ENCODE data around the gene PLA2G6. TPM values are rescaled to one million over a fixed set of nuclear protein-coding genes. Genes with fewer than 3 reads are reported as not detected.
A peak's percentile ranks its signal among the peaks of the same experiment; 100 is the strongest.

PLA2G6 gene
- total RNA-seq, 1 experiment from 2014 or later: 1.0 TPM

DNA sequence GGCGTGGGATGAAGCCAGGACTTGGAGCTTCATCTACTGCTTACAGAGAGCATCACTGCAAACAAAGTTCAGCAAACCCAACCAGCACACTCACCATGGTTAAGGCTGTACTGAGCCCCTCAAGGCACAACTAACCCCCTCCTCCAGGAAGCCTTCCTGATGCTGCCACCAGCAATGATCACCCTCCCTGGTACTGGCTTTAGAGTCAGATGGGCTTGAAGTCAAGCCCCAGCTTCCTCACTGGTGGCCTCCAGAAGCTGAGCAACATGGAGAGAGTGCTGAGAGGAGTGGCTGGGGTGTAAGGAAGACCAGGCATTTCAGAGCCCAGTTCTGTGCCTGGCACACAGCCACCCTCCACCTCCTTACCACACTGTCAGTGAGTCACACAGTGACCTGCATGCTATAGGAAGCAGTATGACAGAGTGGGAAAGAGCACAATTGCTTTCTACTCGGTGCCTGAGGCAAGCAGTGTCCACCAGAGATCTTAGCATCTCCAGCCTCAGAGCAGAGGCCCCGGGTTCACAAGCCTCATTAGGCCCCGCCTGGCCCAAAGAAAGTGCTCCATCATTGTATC lies 46.4 kb downstream of the PLA2G6 start:
- peak; percentile 74 to 87 for DNase-seq (ENCODE audit: low read depth in 1 of 2, low spot score in 2 of 2)
- Histone ChIP-seq H3K4me3 (no peak overlapping the region), H3K27ac (no peak overlapping the region), H3K4me1 (replicated peaks) (peaks cover 18% of the 10 kb centered on the region), H3K36me3 (no peaks in the 10 kb centered on the region), H3K9me3 (replicated peaks) (no peaks in the 10 kb centered on the region), H3K27me3 (replicated peaks) (no peaks in the 10 kb centered on the region)

DNA sequence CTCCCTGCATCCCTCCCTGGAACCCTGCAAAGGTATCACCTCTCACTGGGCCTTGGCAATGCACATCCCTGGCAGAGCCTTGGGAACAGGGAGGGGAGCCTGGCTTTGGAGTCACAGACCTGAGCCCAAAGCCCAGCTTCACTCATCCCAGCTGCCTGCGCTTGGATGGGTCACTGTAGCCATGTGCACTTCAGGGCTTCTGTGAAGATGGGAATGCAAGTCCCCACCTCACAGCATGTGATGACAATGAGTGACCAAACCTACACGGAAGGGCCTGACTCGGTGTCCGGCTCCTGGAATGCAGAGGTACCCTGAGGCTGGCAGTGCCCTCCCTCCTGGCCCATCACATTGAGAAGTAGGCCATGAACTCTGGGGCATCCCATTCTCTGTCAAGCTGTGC lies 48.3 kb downstream of the PLA2G6 start:
- H3K36me3 ChIP-seq: no peaks in the 10 kb centered on the region
- no peak overlapping the region for H3K4me3 ChIP-seq
- peaks cover 18% of the 10 kb centered on the region for H3K4me1 ChIP-seq (replicated peaks)
- no peaks in the 10 kb centered on the region for H3K9me3 ChIP-seq (replicated peaks)
- DNase-seq (ENCODE audit: low read depth in 1 of 2, low spot score in 2 of 2): no peak
- no peak overlapping the region for H3K27ac ChIP-seq
- no peaks in the 10 kb centered on the region for H3K27me3 ChIP-seq (replicated peaks)

GRCh38 chr22:38132794-38133193 lies 48.8 kb downstream of the PLA2G6 start:
- H3K27me3 ChIP-seq (replicated peaks): no peaks in the 10 kb centered on the region
- no peak for DNase-seq (ENCODE audit: low read depth in 1 of 2, low spot score in 2 of 2)
- no peaks in the 10 kb centered on the region for H3K36me3 ChIP-seq
- H3K4me3 ChIP-seq: no peak overlapping the region
- peaks cover 18% of the 10 kb centered on the region for H3K4me1 ChIP-seq (replicated peaks)
- H3K27ac ChIP-seq: no peak overlapping the region
- H3K9me3 ChIP-seq (replicated peaks): no peaks in the 10 kb centered on the region

GRCh38 chr22:38132136-38132535 lies 49.5 kb downstream of the PLA2G6 start:
- Histone ChIP-seq H3K9me3 (replicated peaks) (no peaks in the 10 kb centered on the region), H3K36me3 (no peaks in the 10 kb centered on the region), H3K4me3 (no peak overlapping the region), H3K27me3 (replicated peaks) (no peaks in the 10 kb centered on the region), H3K4me1 (replicated peaks) (peaks cover 18% of the 10 kb centered on the region), H3K27ac (no peak overlapping the region)
- DNase-seq (ENCODE audit: low read depth in 1 of 2, low spot score in 2 of 2): no peak

DNA sequence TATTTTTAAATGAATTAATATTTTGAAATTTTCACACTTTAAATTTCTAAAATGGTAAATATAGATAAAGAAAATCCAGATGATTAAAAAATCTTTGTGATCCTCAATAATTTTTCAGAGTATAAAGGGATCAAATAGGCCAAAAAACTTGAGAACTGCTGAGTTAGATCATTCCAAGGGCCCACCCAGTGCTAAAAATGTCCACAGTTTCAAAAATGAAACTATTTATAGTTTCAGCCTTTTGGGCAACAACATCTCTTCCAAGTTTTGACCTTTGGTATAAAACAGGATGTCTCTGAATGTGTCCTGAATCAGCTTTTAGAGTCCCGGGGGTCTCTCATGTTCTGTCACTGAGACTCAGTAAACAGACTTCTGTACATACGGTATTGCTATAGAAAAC lies 50.2 kb downstream of the PLA2G6 start:
- H3K27ac ChIP-seq: no peak overlapping the region
- no peak for DNase-seq (ENCODE audit: low read depth in 1 of 2, low spot score in 2 of 2)
- no peaks in the 10 kb centered on the region for H3K27me3 ChIP-seq (replicated peaks)
- peaks cover 18% of the 10 kb centered on the region for H3K4me1 ChIP-seq (replicated peaks)
- no peaks in the 10 kb centered on the region for H3K36me3 ChIP-seq
- no peak overlapping the region for H3K4me3 ChIP-seq
- no peaks in the 10 kb centered on the region for H3K9me3 ChIP-seq (replicated peaks)

- peaks cover 7% of the 10 kb centered on the region for H3K4me1 ChIP-seq (replicated peaks)
- no peak overlapping the region for H3K4me3 ChIP-seq
- no peak for DNase-seq (ENCODE audit: low read depth in 1 of 2, low spot score in 2 of 2)
- no peaks in the 10 kb centered on the region for H3K9me3 ChIP-seq (replicated peaks)
- H3K27ac ChIP-seq: no peak overlapping the region
- H3K27me3 ChIP-seq (replicated peaks): no peaks in the 10 kb centered on the region
- no peaks in the 10 kb centered on the region for H3K36me3 ChIP-seq
Measured at GRCh38 chr22:38129856-38130255, 51.8 kb downstream of the PLA2G6 start.

DNA sequence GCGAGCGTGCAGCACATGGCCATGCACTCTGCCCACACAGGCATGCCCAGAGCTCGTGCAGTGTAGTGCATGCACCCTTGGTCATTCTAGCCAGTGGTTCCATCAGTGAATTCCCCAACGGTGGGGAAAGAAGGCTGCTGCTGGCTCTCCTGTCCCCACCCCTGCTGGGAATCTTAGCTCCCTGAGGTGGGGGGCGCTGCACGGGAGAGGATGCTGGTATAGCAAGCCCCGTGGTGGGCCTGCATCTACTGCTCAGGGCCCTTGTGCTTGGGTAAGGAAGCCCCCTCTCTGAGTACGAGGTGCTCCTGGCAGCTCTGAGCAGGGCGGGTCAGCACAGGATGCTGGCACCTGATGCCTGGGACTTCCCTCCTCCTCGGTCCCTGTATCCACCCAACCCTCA lies 52.6 kb downstream of the PLA2G6 start:
- Histone ChIP-seq H3K36me3 (no peaks in the 10 kb centered on the region), H3K9me3 (replicated peaks) (no peaks in the 10 kb centered on the region), H3K4me1 (replicated peaks) (peaks cover 6% of the 10 kb centered on the region; the same call in 1 of the 2 replicates), H3K4me3 (no peak overlapping the region), H3K27me3 (replicated peaks) (no peaks in the 10 kb centered on the region), H3K27ac (no peak overlapping the region)
- no peak for DNase-seq (ENCODE audit: low read depth in 1 of 2, low spot score in 2 of 2)

GRCh38 chr22:38127869-38128268 lies 53.8 kb downstream of the PLA2G6 start:
- Histone ChIP-seq H3K36me3 (no peaks in the 10 kb centered on the region), H3K4me3 (no peak overlapping the region), H3K27me3 (replicated peaks) (no peaks in the 10 kb centered on the region), H3K4me1 (replicated peaks) (peaks cover 6% of the 10 kb centered on the region; the same call in 1 of the 2 replicates), H3K9me3 (replicated peaks) (no peaks in the 10 kb centered on the region), H3K27ac (no peak overlapping the region)
- DNase-seq (ENCODE audit: low read depth in 1 of 2, low spot score in 2 of 2): no peak

DNA sequence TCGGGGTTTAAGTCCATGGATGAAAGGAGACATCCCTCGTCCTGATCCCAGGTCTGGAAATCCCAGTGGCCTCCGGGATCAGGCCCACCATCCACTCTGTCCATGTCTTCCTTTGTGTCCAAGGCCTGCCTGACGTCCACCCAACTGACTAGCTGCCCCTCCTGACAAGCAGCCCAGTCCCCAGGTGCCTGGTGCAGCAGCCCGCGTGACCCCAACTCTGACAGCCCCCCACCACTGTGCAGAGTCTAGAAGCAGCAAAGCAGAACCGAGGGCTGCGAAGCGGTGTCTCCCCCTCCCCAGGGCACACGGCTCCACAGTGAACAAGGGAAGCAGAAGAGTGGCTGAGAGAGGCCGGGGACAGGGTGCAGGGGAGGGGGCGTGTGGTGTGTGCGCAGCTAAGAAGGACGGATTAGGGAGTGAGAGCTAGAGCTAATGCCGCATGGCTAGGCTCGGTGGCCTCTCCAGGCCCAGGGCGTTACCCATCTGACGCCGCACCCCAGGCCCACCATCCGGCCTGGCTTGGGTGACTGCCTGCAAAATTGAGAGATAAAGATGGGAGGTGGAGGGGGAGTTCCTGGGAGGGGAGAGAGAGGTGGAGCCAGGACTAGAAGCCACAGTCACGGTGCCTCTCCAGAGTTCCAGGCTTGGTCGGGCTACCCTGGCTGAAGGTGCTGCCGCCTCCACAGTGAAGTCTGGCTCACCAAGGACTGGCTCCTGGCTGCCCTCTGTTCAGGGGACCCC lies 54.5 kb downstream of the PLA2G6 start:
- no peak overlapping the region for H3K27ac ChIP-seq
- H3K27me3 ChIP-seq (replicated peaks): no peaks in the 10 kb centered on the region
- DNase-seq (ENCODE audit: low read depth in 1 of 2, low spot score in 2 of 2): no peak
- no peaks in the 10 kb centered on the region for H3K9me3 ChIP-seq (replicated peaks)
- peaks cover 6% of the 10 kb centered on the region; the same call in 1 of the 2 replicates for H3K4me1 ChIP-seq (replicated peaks)
- H3K4me3 ChIP-seq: no peak overlapping the region
- no peaks in the 10 kb centered on the region for H3K36me3 ChIP-seq

DNA sequence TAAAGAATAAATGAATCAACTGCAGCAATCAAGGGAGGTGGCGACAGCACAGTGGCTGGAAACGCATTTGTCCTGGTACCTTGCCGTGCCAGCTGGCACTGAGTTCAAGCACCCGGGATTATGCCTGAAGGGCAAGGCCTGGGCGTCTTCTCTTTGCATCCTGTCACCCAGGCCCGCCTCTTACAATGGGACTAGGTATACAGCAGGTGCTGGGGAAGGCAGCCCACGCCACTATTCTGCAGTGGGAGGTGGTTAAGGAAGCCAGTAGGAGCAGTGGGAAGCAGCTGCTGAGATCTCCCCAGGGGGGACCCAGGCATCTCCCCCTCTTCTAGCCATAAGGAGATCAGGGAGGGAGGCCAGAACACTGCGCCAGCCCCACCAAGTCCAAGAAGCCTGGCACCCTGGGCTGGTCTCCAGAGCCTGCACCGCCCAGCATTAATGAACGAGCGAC lies 55.9 kb downstream of the PLA2G6 start:
- H3K4me1 ChIP-seq (replicated peaks): 0 out of 2 replicates have a peak, but pooled peaks cover under 1% of the 10 kb centered on the region
- H3K36me3 ChIP-seq: no peaks in the 10 kb centered on the region
- no peak for DNase-seq (ENCODE audit: low read depth in 1 of 2, low spot score in 2 of 2)
- no peaks in the 10 kb centered on the region for H3K27me3 ChIP-seq (replicated peaks)
- no peaks in the 10 kb centered on the region for H3K9me3 ChIP-seq (replicated peaks)
- no peak overlapping the region for H3K4me3 ChIP-seq
- H3K27ac ChIP-seq: no peak overlapping the region

DNA sequence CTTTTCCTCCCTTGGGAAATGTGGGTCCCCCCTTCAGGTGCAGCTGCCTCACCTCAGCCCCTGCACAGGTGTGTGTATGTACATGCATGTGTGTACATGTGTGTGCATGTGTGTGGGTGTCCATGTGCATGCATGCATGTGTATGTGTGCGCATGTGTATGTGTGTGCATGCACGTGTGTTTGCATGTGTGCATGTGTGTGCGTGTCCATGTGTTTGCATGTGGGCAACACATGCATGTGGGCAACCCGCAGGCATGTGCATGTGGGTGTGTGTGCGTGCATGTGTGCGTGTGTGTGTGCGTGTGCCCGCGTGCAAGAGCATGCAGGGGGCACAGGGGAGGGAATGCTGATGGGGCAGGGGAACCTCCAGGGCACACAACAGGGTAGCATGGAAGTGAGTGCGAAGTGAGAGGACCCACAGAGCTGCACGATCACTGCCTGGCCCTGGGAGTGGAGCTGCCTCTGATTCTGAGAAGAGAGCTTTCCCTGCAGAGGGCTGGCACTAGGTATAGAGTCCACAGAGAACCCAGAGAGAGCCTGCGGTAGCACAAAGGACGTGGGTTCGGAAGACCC lies 56.5 kb downstream of the PLA2G6 start:
- Histone ChIP-seq H3K9me3 (replicated peaks) (no peaks in the 10 kb centered on the region), H3K27me3 (replicated peaks) (no peaks in the 10 kb centered on the region), H3K36me3 (no peaks in the 10 kb centered on the region)

GRCh38 chr22:38124236-38124974 lies 57.2 kb downstream of the PLA2G6 start:
- Histone ChIP-seq H3K4me3 (no peak overlapping the region), H3K4me1 (replicated peaks) (no peaks in the 10 kb centered on the region), H3K27me3 (replicated peaks) (no peaks in the 10 kb centered on the region), H3K9me3 (replicated peaks) (no peaks in the 10 kb centered on the region), H3K27ac (no peak overlapping the region), H3K36me3 (no peaks in the 10 kb centered on the region)
- DNase-seq (ENCODE audit: low read depth in 1 of 2, low spot score in 2 of 2): no peak

More for the DNA sequence above, 56.5 kb downstream of the PLA2G6 start:
- Histone ChIP-seq H3K4me3 (no peak overlapping the region), H3K27ac (no peak overlapping the region), H3K4me1 (replicated peaks) (no peaks in the 10 kb centered on the region)
- DNase-seq (ENCODE audit: low read depth in 1 of 2, low spot score in 2 of 2): no peak

- H3K27me3 ChIP-seq (replicated peaks): no peaks in the 10 kb centered on the region
- H3K9me3 ChIP-seq (replicated peaks): no peaks in the 10 kb centered on the region
- no peak overlapping the region for H3K27ac ChIP-seq
- H3K36me3 ChIP-seq: no peaks in the 10 kb centered on the region
- DNase-seq (ENCODE audit: low read depth in 1 of 2, low spot score in 2 of 2): no peak
- no peak overlapping the region for H3K4me3 ChIP-seq
- H3K4me1 ChIP-seq (replicated peaks): no peaks in the 10 kb centered on the region
Measured at GRCh38 chr22:38122616-38123015, 59.0 kb downstream of the PLA2G6 start.
